ENCODE data around the gene SF1. TPM values are rescaled to one million over a fixed set of nuclear protein-coding genes. Genes with fewer than 3 reads are reported as not detected.

Gene SF1
- total RNA-seq, 1 experiment from 2014 or later = 386 TPM

GRCh38 chr11:64768300-64768694 lies 10.0 kb downstream of the SF1 start:
- no peak for TF ChIP-seq CTCF (IDR thresholded peaks at IDR 0.05; ENCODE audit: insufficient read depth in 1 of 2, low read depth in 1 of 2, low read length in 1 of 2, severe bottlenecking in 1 of 2, unreplicated experiment in 1 of 2)
- peaks cover 100% of the 10 kb centered on the region for H3K36me3 Mint-ChIP-seq (ENCODE audit: insufficient read depth, unreplicated experiment)
- no peak overlapping the region for H3K27ac Mint-ChIP-seq (ENCODE audit: unreplicated experiment)
- no peaks in the 10 kb centered on the region for H3K9me3 Mint-ChIP-seq (ENCODE audit: unreplicated experiment)
- Histone ChIP-seq H3K4me3 (ENCODE audit: low read depth, low read length) (no peak overlapping the region), H3K4me1 (no peaks in the 10 kb centered on the region), H3K27me3 (replicated peaks; ENCODE audit: control insufficient read depth, insufficient read depth, low read length) (no peaks in the 10 kb centered on the region), H3K9me3 (no peaks in the 10 kb centered on the region), H3K36me3 (ENCODE audit: control insufficient read depth, insufficient read depth, low read length) (peaks cover 38% of the 10 kb centered on the region)
- BruUV-seq (replicated peaks) = no TSS peak
- POLR2A ChIA-PET = interaction anchor here (1.6 kb wide), 1 partner anchor 11 kb away, joined by 13 read pairs; no protein-coding TSS in a partner anchor
- CTCF ChIA-PET = no interaction called here
- H3K4me1 Mint-ChIP-seq (ENCODE audit: low read depth, unreplicated experiment) = no peaks in the 10 kb centered on the region
- no peak for DNase-seq
- no peak overlapping the region for H3K4me3 Mint-ChIP-seq (ENCODE audit: unreplicated experiment)
- intact Hi-C loops (cut with micrococcal nuclease; ENCODE audit: unreplicated experiment) = no loop called here
- no peaks in the 10 kb centered on the region for H3K27me3 Mint-ChIP-seq (ENCODE audit: insufficient read depth, unreplicated experiment)

GRCh38 chr11:64767344-64768299 lies 10.7 kb downstream of the SF1 start:
- POLR2A ChIA-PET = no interaction called here
- H3K27me3 Mint-ChIP-seq (ENCODE audit: insufficient read depth, unreplicated experiment) = no peaks in the 10 kb centered on the region
- no peaks in the 10 kb centered on the region for H3K27me3 ChIP-seq (replicated peaks; ENCODE audit: control insufficient read depth, insufficient read depth, low read length)
- H3K4me1 ChIP-seq = no peaks in the 10 kb centered on the region
- peak; percentile 76 to 83 for DNase-seq
- CTCF ChIA-PET = interaction anchor here (0.7 kb wide), 1 partner anchor 117 kb away, joined by 4 read pairs; no protein-coding TSS in a partner anchor
- no peak overlapping the region for H3K4me3 ChIP-seq (ENCODE audit: low read depth, low read length)
- no peaks in the 10 kb centered on the region for H3K4me1 Mint-ChIP-seq (ENCODE audit: low read depth, unreplicated experiment)
- BruUV-seq (replicated peaks) = no TSS peak
- no peaks in the 10 kb centered on the region for H3K9me3 ChIP-seq
- H3K27ac Mint-ChIP-seq (ENCODE audit: unreplicated experiment) = no peak overlapping the region
- H3K36me3 Mint-ChIP-seq (ENCODE audit: insufficient read depth, unreplicated experiment) = peaks cover 100% of the 10 kb centered on the region
- H3K36me3 ChIP-seq (ENCODE audit: control insufficient read depth, insufficient read depth, low read length) = peaks cover 37% of the 10 kb centered on the region
- peak; percentile 71 to 80 for TF ChIP-seq CTCF (IDR thresholded peaks at IDR 0.05; ENCODE audit: insufficient read depth in 1 of 2, low read depth in 1 of 2, low read length in 1 of 2, severe bottlenecking in 1 of 2, unreplicated experiment in 1 of 2)
- intact Hi-C loops (cut with micrococcal nuclease; ENCODE audit: unreplicated experiment) = loop anchor here (2.0 kb wide), 1 partner anchor 79 kb away; no protein-coding TSS in a partner anchor
- no peak overlapping the region for H3K4me3 Mint-ChIP-seq (ENCODE audit: unreplicated experiment)
- no peaks in the 10 kb centered on the region for H3K9me3 Mint-ChIP-seq (ENCODE audit: unreplicated experiment)

GRCh38 chr11:64766881-64767280 lies 11.5 kb downstream of the SF1 start:
- ChIA-PET POLR2A (interaction anchor here (0.6 kb wide), 1 partner anchor 14 kb away, joined by 3 read pairs; no protein-coding TSS in a partner anchor), CTCF (interaction anchor here (0.7 kb wide), 1 partner anchor 116 kb away, joined by 4 read pairs; no protein-coding TSS in a partner anchor)
- TF ChIP-seq CTCF (IDR thresholded peaks at IDR 0.05; ENCODE audit: insufficient read depth in 1 of 2, low read depth in 1 of 2, low read length in 1 of 2, severe bottlenecking in 1 of 2, unreplicated experiment in 1 of 2) = no peak
- H3K4me3 ChIP-seq (ENCODE audit: low read depth, low read length) = no peak overlapping the region
- H3K36me3 ChIP-seq (ENCODE audit: control insufficient read depth, insufficient read depth, low read length) = peaks cover 37% of the 10 kb centered on the region
- no peaks in the 10 kb centered on the region for H3K27me3 ChIP-seq (replicated peaks; ENCODE audit: control insufficient read depth, insufficient read depth, low read length)
- H3K9me3 ChIP-seq = no peaks in the 10 kb centered on the region
- Mint-ChIP-seq H3K27me3 (ENCODE audit: insufficient read depth, unreplicated experiment) (no peaks in the 10 kb centered on the region), H3K4me3 (ENCODE audit: unreplicated experiment) (no peak overlapping the region), H3K27ac (ENCODE audit: unreplicated experiment) (peak overlapping the region; percentile 43), H3K36me3 (ENCODE audit: insufficient read depth, unreplicated experiment) (peaks cover 100% of the 10 kb centered on the region), H3K9me3 (ENCODE audit: unreplicated experiment) (no peaks in the 10 kb centered on the region), H3K4me1 (ENCODE audit: low read depth, unreplicated experiment) (no peaks in the 10 kb centered on the region)
- H3K4me1 ChIP-seq = no peaks in the 10 kb centered on the region
- intact Hi-C loops (cut with micrococcal nuclease; ENCODE audit: unreplicated experiment) = loop anchor here (2.0 kb wide), 1 partner anchor 78 kb away; no protein-coding TSS in a partner anchor
- no TSS peak for BruUV-seq (replicated peaks)
- DNase-seq = peak in 1 of 2 experiments; percentile 34
